ENCODE measurements around the gene RER1.

Gene RER1

DNA sequence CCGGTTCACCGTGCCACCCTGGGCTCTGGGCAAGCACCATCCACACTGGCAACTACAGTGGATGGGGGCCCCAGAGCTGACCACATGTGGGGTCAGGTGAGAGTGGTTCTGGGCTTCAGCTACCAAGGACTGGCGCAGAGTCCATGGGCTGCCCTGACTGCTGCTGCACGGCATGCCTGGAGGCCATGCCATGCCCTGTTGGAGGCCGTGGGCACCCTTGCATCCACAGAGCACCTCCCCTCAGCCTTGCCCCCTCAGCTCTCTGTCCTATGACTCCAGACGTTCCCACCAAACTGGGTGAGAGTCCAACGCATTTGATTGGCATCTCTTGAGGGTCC lies 15.7 kb upstream of the RER1 start:
- DNase-seq (ENCODE audit: low spot score) = no peak

DNA sequence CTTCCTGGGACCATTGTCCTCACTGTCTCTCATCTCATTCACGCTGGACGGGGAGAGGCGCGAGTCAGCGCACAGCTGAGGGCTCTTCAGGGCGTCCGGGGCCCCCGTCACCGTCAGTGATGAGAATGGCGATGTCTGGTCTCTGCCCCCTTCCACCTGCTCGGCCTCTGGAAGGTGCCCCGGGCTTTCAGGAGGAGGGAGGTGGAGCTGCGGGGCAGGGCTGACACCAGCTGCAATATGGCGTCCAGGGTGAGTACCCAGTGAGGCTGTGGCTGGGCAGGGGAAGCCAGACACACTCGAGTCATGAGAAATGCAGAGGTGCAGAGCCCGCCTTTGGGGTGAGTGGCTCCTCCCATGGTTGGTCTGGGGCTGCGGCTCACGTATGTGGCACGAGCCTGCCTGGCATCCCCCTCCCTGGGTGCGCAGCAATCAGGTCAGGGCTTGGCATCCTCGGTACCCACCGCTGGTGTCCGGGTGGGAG lies 15.3 kb upstream of the RER1 start:
- no peak for DNase-seq (ENCODE audit: low spot score)

DNA sequence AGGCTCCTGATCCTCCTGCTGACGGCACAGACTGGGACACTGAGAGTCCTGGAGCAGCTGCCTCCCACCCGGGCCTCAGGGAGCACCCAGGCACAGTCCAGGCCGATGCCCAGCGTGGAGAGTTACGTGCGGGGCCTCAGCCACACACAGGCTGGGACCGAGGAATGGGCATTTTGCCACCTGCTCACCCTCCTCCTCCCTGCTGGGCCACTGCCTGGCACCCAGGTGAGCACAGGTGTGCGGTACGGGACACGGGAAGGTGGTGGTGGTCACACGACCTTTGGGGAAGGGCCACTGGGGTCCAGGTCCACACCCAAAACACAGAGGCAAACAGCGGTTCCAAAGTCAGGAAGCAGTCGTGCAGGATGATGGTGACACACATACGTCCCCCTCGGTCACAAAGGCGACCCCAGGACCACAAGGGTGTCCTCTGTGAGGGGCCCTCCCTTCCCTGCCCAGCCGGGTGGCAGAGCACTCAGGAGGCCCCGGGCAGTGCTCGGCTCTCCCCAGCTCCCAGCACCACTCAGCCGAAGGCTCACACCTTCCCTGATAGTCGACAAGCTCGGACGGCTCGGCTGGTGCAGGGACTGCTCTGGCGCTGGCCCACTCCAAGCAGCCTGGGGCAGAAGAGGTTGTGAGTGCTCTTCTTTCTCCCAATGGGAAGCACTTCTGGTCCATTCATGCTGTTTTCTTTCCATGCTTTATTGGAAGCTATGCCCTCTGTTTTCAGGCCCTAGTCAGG lies 14.5 kb upstream of the RER1 start:
- DNase-seq (ENCODE audit: low spot score) = no peak

DNA sequence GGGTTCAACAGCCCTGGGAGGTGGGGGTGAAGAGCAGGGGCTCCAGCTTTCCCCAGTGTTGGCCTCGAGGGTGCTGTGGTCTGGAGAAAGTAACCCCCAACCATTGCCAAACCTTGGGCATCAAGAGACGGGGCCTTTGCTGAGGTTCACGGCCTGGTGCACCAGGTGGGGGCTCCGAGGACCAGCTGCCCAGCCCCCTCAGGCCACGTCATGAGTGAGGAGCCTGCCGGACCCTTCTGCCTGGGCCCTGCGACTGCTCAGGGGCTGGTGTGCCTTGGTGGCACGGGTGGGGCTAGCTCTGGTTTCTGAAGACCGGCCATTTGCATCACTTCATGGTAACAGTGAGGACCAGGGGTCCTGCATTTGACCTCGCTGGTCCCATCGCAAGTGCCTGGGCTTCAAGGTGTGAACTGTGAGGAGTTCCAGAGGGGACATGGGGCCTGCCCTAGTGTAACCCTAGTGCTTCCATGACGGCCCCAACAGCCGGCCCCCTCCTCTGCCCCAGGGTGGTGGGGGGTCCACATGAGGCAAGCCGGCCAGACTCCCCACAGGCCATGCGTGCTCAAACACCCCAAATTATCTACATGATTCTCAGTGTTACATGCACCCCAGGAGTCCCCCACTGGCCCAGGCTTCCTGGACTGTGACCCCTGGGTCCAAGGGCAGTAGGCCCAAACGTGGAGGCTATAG lies 13.7 kb upstream of the RER1 start:
- DNase-seq (ENCODE audit: low spot score) = no peak

DNA sequence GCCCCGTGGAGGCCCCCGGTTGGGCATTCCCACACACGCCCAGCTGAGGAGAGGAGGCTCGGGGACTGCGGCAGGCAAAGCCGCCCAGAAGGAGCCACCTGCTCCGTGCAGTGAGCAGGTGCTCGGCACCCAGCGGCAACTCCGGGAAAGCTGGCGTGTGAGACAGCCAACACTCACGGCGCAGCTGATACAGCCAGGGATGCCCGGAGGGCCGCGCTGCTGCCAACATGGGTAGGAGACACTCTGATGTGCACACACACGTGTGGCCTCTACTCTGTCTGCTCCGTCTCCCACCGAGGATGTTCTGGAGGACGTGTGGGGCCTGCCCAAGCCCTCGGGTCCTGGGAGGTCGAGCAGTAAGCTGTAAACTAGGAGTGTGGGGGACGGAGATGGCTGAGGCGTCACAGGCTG lies 13.2 kb upstream of the RER1 start:
- no peak for DNase-seq (ENCODE audit: low spot score)

DNA sequence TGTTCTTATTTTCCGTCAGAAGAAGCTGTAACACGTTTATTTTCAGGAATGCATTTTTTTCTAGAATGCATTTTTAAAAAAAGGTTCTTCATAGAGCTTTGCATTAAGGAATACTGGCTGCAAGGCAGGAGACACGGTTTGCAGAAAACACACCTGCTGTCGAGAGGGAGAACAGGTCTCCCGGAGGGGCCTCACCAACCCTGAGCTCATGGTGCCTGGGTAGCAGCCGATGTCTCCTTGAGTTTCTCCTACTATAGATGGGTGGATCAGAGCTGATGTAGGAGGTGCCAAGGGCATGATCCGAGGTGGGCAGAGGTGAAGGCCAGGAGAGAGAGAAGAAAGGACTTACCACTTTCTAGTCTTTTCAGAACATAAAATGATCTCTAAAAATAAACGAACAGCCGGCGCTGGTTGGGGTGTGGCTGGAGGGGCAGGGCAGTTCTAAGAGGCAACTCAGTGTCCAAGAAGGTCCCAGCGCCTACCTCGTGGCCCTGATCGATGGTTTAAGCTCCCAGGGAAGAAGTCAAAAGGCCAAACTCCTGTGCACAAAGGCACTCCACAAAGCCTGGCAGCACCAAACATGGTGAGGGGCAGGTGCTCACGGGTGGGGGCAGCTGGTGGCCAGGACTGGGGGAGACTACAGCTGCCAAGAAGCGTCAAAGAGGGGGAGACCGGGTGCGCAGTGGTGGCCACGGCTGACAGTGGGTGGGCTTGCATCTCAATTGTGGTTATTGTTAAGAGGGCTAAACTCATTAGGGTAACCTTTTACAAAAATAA lies 12.5 kb upstream of the RER1 start:
- DNase-seq (ENCODE audit: low spot score) = no peak

DNA sequence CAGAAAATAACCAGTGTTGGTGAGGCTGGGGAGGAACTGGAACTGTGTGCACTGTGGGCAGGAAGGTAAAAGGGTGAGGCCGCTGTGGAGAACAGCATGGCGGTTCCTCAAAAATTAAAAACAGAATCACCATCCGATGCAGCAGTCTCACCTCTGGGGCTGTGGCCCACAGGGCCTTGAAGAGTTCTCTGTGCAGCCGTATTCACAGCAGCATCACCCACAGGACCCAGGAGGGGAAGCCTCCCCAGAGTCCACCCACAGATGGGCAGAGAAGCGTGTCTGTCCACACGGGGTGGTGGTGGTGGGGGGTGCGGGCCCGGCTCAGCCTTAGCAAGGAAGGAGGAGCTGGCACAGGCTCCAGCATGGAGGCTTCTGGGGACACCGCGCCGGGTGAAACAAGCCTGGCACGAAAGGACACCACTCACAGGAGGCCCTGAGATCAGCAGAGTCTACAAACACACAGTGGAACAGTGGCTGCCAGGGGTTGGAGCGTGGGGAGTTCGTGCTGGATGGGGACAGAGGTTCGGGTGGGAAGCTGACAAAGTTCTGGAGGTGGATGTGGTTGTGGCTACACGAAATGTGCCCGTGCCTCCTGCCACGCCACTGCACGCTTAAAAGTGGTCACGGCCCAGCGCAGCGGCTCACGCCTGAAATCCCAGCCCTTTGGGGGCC lies 11.8 kb upstream of the RER1 start:
- no peak for DNase-seq (ENCODE audit: low spot score)

DNA sequence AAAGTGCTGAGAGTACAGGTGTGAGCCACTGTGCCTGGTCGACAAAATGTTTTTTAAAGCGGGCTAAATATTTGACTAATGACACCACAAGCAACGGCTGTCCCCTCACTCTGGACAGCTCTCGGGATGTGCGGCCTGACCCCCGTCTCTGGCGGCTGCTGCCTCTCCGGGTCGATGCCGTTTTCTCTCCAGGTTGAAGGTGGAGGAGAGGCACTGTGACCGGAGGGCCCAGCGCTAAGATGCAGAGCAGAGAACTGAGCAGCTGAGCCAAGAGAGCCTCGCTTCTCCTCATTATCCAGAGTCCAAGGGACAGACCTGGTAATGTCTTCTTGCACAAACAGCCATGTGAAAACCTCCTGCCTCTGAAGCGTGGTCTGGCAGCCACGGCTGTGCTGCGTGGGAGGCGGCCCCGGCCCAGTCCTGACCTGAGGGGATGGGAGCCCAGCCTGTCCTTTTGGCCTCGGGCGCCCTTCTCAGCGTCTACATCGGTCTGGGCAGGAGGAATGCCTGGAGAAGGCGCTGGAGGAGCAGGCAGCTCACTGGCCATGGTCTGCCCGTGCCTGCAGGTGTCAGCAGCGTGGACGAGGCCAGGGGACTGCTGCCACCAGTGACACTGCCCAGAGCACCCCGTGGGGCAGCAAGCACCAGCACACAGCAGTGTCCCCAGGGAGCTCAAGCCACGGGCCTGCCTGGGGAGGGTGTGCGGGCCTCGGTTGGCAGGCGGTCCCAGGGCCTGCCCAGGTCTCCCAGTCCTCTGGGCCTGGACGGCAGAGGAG lies 10.6 kb upstream of the RER1 start:
- DNase-seq (ENCODE audit: low spot score) = no peak

DNA sequence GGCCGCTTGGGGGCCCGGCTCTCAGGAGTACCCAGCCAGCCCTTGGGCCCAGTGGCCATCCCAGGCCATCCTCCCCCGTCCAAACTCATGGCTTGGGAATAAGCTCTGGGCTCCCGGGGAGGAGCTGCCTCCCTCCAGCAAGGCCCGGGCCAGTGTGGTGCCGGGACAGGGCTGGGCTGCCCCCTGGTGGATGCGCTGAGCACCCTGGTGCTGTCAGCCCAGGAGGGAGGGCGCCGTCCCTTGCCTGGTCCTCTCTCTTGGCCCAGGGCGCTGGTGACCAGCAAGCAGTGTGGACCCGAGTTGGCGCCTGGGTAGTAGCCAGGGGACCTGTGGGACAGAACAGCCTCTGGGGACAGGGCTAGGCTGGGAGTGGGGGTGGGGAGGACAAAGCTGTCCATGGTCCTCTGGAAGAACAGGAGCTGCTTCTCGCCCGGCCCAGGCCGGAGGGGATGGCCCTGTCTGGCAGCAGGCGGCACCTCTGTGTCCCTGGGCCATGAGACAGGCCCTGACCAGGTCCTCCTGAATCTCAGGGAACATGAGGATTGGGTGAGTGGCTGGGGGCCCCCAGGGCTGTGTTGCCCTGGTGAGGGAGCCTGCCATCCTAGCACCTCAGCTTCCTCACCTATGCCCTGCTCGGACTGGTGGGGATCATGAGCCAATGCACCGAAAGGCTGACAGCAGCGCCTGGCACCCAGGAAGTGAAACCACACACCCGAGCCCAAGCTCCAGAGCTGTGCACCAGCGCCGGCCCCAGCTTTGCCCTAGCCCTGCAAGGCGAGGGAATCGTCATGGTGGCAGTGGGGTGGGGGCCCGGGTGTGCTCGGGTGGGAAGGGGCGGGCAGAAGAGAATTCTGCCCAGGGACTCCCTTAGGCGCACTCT lies 9.7 kb upstream of the RER1 start:
- peak; percentile 66 for DNase-seq (ENCODE audit: low spot score)

DNA sequence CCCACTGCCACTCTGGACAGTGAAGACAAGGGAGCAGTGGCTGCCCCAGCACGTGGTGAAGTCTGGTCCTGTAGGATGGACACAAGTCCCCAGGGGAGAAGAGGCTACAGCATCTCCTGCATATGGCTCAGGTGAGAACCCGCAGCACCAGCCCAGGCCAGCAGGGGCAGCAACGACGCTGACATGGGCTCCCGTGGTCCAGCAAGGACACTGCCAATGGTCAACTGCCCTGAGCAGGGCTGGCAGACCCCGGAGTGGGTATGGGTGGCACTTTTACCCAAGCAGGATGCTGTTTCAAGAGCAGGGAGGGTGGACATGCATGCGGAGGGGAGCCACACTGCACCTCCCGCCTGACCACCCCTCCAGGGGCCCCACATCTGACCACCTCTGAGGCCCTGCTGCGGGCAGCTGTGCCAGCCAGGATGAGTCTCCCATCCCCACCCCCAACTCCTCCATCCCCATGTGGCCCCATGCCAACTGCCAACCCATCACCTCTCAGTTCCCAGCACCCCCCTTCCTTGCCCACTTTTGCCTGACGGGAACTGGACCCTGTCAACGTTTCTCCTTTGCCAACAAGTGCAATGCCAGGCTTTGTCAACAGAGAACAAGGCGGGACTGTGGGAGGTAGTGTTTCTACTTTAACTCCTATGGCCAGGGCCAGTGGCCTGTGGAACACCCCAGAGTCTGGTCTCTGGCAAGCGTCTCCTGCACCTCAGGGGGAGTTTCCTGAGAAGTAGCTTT lies 8.8 kb upstream of the RER1 start:
- no peak for DNase-seq (ENCODE audit: low spot score)

DNA sequence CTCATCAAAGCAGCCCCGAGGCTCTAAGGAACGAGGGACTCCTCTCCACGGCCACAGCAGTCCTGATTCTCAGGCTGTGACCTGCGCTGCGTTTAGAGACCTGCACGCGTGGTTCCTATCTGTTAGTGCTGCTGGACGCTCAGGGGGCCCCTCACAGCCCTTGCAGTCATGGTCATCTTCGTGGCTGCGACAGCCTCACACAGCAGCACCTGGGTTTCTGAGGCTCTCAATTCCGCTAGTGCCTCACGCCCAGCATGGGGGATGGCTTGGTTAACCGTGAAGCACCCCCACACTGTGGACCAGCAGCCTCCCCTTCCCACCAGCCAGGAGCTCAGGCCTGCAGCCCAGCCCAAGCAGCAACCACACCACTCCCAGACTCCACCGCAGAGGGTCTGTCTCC lies 8.1 kb upstream of the RER1 start:
- no peak for DNase-seq (ENCODE audit: low spot score)

DNA sequence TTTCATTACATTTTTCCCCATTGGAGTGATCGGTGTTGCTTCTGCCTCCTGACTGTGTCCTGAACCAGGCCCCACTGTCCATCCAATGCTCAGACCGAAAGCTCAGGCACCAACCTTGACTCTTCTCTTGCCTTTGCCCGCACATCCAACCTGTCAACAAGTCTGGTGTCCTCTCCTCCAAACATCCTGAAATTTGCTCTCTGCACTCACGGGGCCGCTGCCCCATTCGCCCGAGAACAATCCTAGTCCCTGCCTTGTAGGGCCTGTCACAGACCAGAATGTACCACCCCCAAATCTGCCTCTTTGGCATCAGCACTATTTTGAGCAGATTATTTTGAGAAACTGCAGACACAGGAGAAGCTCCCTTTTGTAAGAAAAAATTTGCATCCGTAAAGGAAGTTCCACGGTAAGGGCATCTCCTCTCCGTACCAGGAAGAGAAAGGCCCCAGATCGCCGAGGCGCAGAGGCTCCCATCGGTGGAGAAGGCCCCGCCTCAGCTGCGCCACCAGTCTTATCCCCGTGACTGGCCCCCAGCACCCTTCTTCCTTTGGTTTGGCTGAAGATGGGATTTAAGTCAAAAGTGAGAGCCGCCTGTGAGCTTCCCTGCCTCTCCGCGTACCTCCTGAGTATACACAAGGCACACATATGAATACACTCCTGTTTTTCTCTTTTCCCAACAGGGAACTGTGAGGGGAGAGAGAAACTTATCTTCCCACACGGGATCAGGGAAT lies 7.3 kb upstream of the RER1 start:
- no peak for DNase-seq (ENCODE audit: low spot score)

DNA sequence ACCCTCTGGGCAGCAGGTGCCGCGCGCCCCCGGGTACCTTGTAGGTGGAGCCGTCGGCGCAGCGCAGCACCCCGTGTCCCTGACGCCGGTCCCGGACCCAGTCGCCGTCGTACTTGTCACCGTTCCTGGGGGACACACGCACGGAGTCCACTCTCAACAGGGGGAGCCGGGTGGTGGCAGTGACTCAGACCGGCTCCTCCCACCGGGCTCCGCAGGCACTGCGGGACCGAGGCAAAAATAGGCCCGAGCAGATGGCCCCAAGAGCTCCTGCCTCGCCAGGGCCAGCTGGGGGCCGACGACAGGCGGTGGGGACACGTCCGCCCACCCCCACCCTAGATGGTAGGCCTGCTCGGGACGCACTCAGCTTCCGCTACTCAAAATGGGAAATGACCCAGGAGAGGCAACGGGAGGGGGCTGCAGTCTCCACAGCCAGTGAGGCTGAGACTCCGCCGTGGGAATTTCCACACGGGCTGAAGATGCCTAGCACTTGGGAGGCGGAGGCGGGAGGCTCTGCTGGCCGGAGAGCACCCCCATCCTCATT lies 6.6 kb upstream of the RER1 start:
- DNase-seq (ENCODE audit: low spot score) = no peak

DNA sequence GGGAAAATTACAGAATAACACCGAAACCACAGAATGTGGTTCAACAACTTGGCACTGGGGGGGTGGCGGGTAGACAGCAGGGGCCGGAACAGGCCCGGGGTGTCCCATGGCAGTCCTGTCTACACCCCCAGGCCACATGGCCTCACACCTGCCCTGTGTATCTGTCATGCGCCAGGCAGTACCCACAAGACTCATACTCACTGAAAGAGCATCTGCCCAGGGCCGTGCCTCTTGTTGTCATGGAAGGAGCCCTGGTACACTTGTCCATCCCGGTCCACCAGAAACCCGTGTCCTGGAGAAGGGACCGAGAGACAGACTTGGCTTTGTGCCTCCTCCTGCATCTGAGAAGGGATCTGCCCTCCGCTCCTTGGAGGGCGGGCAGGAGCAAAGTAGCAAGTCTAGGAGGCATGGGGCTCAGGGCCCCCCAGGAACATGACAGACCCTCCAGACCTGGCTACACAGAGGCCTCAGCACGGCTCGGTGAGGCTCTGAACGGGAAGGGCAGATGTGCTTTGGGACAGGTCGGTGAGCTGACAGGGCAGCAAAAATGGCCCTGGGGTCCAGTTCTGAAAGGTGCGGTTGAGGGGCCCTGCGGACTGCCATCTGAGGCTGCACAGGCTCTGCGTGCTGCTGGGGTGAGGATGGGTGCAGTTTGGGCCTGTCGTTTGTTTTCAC lies 5.9 kb upstream of the RER1 start:
- DNase-seq (ENCODE audit: low spot score) = no peak

DNA sequence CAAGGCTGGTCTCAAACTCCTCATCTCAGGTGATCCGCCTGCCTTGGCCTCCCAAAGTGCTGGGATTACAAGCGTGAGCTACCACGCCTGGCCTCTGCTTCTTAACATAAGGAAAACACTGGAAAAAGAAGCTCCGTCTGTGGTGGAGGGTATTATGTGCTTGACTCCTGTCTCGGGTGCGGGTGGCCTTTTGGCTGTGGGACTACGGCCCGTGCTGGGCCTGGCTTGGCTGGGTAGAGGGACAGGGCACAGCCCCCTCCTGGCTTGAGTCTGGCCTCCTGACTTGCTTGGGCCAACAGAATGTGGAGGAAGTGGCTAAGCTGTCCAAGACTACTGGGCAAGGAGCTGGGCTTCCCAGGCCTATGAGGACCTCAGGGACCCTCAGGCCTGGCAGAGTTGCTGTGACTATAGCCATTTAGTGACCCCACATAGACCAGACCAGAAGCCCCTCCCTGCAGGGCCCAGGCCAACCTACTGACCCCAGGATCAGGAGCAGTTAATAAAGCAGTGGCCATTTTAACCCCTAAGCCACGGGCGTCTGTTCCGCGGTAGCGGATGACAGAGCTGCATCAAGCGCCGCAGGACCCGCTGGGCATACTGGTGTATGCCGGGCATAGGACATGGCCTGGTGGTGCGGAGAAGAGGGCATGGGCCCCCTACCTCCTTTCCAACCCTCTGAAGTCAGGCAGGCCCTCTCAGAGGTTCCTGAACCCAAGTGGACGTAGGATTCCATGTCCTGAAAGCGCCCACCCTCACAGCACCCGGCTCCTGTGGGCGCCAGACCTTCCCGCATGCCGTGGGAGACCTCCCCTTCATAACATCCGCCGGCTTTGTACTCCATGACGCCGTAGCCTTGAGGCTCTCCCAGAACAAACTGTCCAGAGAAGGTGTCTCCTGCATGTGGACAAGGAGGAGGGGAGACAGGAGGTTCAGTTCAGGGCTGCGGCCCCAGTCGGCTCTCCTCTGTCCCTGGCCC lies 4.7 kb upstream of the RER1 start:
- DNase-seq (ENCODE audit: low spot score) = no peak

DNA sequence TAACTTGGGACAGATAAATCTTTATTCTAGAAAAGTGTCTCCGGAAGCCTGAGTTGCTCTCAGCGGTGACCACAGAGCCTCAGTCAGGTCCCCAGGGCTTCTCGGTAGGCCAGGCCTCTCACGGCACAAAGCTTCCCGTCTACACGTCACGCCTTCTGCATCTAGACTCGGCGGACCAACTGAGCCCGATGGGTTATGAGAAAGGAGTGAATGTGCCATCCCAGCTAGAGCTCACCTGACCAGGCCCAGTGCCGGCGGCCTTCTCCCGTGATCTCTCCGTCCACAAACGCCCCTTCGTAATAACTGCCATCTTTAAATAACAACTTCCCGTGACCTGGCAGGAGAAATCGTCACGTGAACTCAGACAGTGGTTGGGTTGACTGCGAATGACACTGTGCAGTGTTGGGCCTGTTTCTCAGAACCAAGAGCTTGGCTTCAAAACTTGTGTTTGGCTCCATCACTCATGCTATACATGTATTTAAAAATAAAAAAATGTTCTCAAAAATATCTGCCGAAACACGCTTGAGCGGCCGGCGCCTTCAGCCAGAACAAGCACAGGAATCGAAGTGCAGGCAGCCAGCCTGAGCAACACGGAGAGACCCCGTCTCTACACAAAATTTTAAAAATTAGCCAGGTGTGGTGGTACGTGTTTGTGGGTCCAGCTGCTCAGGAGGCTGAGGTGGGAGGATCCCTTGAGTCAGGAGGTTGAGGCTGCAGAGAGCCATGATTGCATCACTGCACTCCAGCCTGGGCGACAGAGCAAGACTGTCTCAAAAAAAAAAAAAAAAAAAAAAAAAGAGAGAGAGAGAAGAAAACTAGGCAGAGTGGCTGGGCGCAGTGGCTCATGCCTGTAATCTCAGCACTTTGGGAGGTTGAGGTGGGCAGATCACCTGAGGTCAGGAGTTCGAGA lies 3.4 kb upstream of the RER1 start:
- no peak for DNase-seq (ENCODE audit: low spot score)

All from putamen (tissue), 1 donor.